WTC11 (cell line): Measurements from ENCODE around the gene PDK1. TPM values are rescaled to one million over a fixed set of nuclear protein-coding genes. Genes with fewer than 3 reads are reported as not detected.

Experiments used
- ATAC-seq: fragments of 200-7000 bp; cut with Tn5 transposase; 2 replicates; pipeline ENCODE4 v1.10.0; 2021; ENCODE audit warnings: mild to moderate bottlenecking, moderate library complexity
- CTCF ChIA-PET: fragments of 300-600 bp; sonication (Branson Sonifier 250); formaldehyde crosslinking; loops from one replicate; lab custom pipeline; 2021; ENCODE audit warnings: antibody characterized with exemption; lab: Charles Lee
- POLR2A ChIA-PET: fragments of 350-600 bp; sonication (Branson Sonifier 250); formaldehyde crosslinking; loops from one replicate; lab custom pipeline; 2021; ENCODE audit warnings: antibody characterized with exemption; lab: Charles Lee
- DNase-seq: peaks from one replicate; pipeline ENCODE4 v3.0.0; 2021; ENCODE audit warnings: low spot score
- H3K27ac Mint-ChIP-seq: 2 replicates; pipeline ENCODE4 v1.8.0; 2021; ENCODE audit warnings: mixed read lengths
- H3K27me3 Mint-ChIP-seq: 2 replicates; pipeline ENCODE4 v1.8.0; 2021; ENCODE audit warnings: low read depth, mild to moderate bottlenecking, moderate library complexity, mixed read lengths
- H3K36me3 Mint-ChIP-seq: 2 replicates; pipeline ENCODE4 v1.8.0; 2021; ENCODE audit warnings: mixed read lengths
- H3K4me1 Mint-ChIP-seq: 2 replicates; pipeline ENCODE4 v1.8.0; 2022; ENCODE audit warnings: mixed read lengths
- H3K4me3 Mint-ChIP-seq: 2 replicates; pipeline ENCODE4 v1.8.0; 2021; ENCODE audit warnings: mild to moderate bottlenecking, moderate library complexity, mixed read lengths
- H3K9me3 Mint-ChIP-seq: 2 replicates; pipeline ENCODE4 v1.8.0; 2021; ENCODE audit warnings: mixed read lengths
- CBFB ChIP-seq: sonication (generic); formaldehyde crosslinking; IDR thresholded peaks from 2 replicates; pipeline ENCODE4 v1.8.1; 2022; ENCODE audit warnings: mild to moderate bottlenecking, low read depth, missing genetic modification reagents
- ETV6 ChIP-seq: sonication (generic); formaldehyde crosslinking; IDR thresholded peaks from 2 replicates; pipeline ENCODE4 v1.8.1; 2022; ENCODE audit warnings: mild to moderate bottlenecking, missing genetic modification reagents
- HMGA2 ChIP-seq: fragments of 250-450 bp; sonication (Bioruptor Pico); IDR thresholded peaks from 2 replicates; pipeline ENCODE4 v1.4.0; 2021; ENCODE audit warnings: mild to moderate bottlenecking, moderate library complexity
- JUN ChIP-seq: sonication (generic); formaldehyde crosslinking; IDR thresholded peaks from 2 replicates; pipeline ENCODE4 v1.8.0; 2023; ENCODE audit warnings: mild to moderate bottlenecking, missing genetic modification reagents
- MYBL2 ChIP-seq: sonication (generic); formaldehyde crosslinking; IDR thresholded peaks from 2 replicates; pipeline ENCODE4 v1.8.1; 2023; ENCODE audit warnings: mild to moderate bottlenecking, moderate library complexity, missing genetic modification reagents
- NFATC4 ChIP-seq: fragments of 250-450 bp; sonication (Bioruptor Pico); IDR thresholded peaks from 2 replicates; pipeline ENCODE4 v1.9.0; 2021; ENCODE audit warnings: mild to moderate bottlenecking
- NFE2L1 ChIP-seq: sonication (generic); formaldehyde crosslinking; IDR thresholded peaks from 2 replicates; pipeline ENCODE4 v1.8.1; 2023; ENCODE audit warnings: missing genetic modification reagents
- NR2C2 ChIP-seq: sonication (generic); formaldehyde crosslinking; IDR thresholded peaks from 2 replicates; pipeline ENCODE4 v1.8.0; 2022; ENCODE audit warnings: mild to moderate bottlenecking, missing genetic modification reagents
- RORB ChIP-seq: fragments of 250-450 bp; sonication (Bioruptor Pico); IDR thresholded peaks from 2 replicates; pipeline ENCODE4 v1.9.0; 2021; ENCODE audit warnings: mild to moderate bottlenecking
- TEAD1 ChIP-seq: sonication (generic); formaldehyde crosslinking; IDR thresholded peaks from 2 replicates; pipeline ENCODE4 v1.8.0; 2022; ENCODE audit warnings: mild to moderate bottlenecking, missing genetic modification reagents
- TEAD4 ChIP-seq: sonication (generic); formaldehyde crosslinking; IDR thresholded peaks from 2 replicates; pipeline ENCODE4 v1.8.0; 2022; ENCODE audit warnings: mild to moderate bottlenecking, missing genetic modification reagents
- ZNF138 ChIP-seq: sonication (generic); formaldehyde crosslinking; conservative IDR thresholded peaks from 2 replicates; pipeline ENCODE4 v1.8.1; 2022; ENCODE audit warnings: mild to moderate bottlenecking, moderate library complexity, missing genetic modification reagents
- ZNF232 ChIP-seq: sonication (generic); formaldehyde crosslinking; IDR thresholded peaks from 2 replicates; pipeline ENCODE4 v1.8.0; 2022; ENCODE audit warnings: mild to moderate bottlenecking, missing genetic modification reagents
- ZNF396 ChIP-seq: fragments of 250-450 bp; sonication (Bioruptor Pico); IDR thresholded peaks from 2 replicates; pipeline ENCODE4 v1.8.0; 2021; ENCODE audit warnings: mild to moderate bottlenecking, moderate library complexity, borderline replicate concordance
- ZNF671 ChIP-seq: fragments of 250-450 bp; sonication (Bioruptor Pico); IDR thresholded peaks from 2 replicates; pipeline ENCODE4 v1.8.0; 2021; ENCODE audit warnings: mild to moderate bottlenecking
- total RNA-seq: library from RNA; stranded (reverse); gene quantifications from 3 replicates; pipeline ENCODE4 v1.2.3, GENCODE V29; 2021
- TF ChIP-seq, protein P1 (sequence below): fragments of 200-600 bp; IDR thresholded peaks from 2 replicates; pipeline ENCODE4 v1.8.0; 2022; ENCODE audit warnings: antibody characterized with exemption
- TF ChIP-seq, protein P2 (sequence below): fragments of 250-450 bp; sonication (Bioruptor Pico); IDR thresholded peaks from 2 replicates; pipeline ENCODE4 v1.9.0; 2021; ENCODE audit warnings: mild to moderate bottlenecking
- TF ChIP-seq, protein P3 (sequence below): sonication (generic); formaldehyde crosslinking; IDR thresholded peaks from 2 replicates; pipeline ENCODE4 v1.8.0; 2022; ENCODE audit warnings: mild to moderate bottlenecking, missing genetic modification reagents
- TF ChIP-seq, protein P4 (sequence below): sonication (generic); formaldehyde crosslinking; IDR thresholded peaks from 2 replicates; pipeline ENCODE4 v1.8.0; 2022; ENCODE audit warnings: mild to moderate bottlenecking, missing genetic modification reagents
- TF ChIP-seq, protein P5 (sequence below): sonication (generic); formaldehyde crosslinking; IDR thresholded peaks from 2 replicates; pipeline ENCODE4 v1.8.0; 2022; ENCODE audit warnings: missing genetic modification reagents
- TF ChIP-seq, protein P6 (sequence below): fragments of 250-450 bp; sonication (Bioruptor Pico); conservative IDR thresholded peaks from 2 replicates; pipeline ENCODE4 v1.9.0; 2021; ENCODE audit warnings: mild to moderate bottlenecking
- TF ChIP-seq, protein P7 (sequence below): fragments of 250-450 bp; sonication (Bioruptor Pico); IDR thresholded peaks from 2 replicates; pipeline ENCODE4 v2.1.2; 2022; ENCODE audit warnings: mild to moderate bottlenecking, moderate library complexity
- TF ChIP-seq, protein P8 (sequence below): sonication (generic); formaldehyde crosslinking; IDR thresholded peaks from 2 replicates; pipeline ENCODE4 v1.8.0; 2023; ENCODE audit warnings: missing genetic modification reagents

The PDK1 gene
- total RNA-seq, 1 experiment from 2014 or later: 22.9 TPM

DNA sequence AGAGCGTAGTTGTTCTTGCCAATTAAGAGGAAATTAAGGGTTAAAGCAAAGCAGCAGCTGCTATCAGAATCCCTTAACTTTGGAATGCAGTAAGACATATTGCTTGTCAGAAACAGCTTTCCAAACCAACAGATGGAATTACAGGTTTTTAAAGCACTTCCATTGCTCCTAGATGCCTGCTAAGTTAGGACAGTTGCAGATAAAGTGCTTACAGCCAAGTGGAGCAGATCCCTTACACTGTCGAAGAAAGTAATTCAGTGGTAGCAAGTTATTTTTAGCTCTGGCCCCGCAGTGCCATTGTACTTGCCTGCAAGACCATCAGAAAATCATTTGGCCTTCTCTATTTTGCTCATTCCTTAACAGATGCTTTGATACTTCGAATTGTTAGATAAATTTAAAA, 5.4 kb downstream of the PDK1 start:
- H3K36me3 Mint-ChIP-seq: peaks cover 51% of the 10 kb centered on the region
- CTCF ChIA-PET: interaction anchor here (0.6 kb wide), 1 partner anchor 114 kb away, joined by 4 read pairs; no protein-coding TSS in a partner anchor

DNA sequence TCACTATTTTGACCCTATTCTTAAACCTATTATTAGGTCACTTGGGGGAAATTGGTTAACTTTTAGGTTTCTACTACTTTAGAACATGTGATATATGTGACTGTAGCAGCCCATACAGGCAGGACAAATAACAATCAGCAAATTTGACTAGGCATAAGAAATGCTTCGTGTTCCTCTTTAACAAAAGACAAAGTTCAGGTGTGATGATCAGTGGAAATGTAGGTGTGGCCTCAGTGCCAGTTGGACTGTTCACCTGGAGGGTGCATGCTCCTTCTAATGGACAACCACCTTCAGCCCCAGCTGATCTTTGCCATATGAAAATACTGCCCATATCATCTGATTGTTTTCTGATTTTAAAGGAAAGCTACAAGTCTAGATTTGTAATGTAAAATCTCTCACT, 6.4 kb downstream of the PDK1 start:
- Mint-ChIP-seq H3K4me3 (no peak overlapping the region), H3K4me1 (peaks cover 26% of the 10 kb centered on the region), H3K36me3 (peaks cover 60% of the 10 kb centered on the region), H3K9me3 (no peaks in the 10 kb centered on the region), H3K27me3 (no peaks in the 10 kb centered on the region), H3K27ac (no peak overlapping the region)
- ChIA-PET POLR2A (no interaction called here), CTCF (interaction anchor here (0.9 kb wide), 1 partner anchor 51 kb away, joined by 3 read pairs; no protein-coding TSS in a partner anchor)
- ATAC-seq (no peak), DNase-seq (no peak)
- no peak for TF ChIP-seq TEAD1 (CRISPR knock-in tag)
- TF ChIP-seq ZNF138 (CRISPR knock-in tag): no peak
- TF ChIP-seq, protein P1, sequence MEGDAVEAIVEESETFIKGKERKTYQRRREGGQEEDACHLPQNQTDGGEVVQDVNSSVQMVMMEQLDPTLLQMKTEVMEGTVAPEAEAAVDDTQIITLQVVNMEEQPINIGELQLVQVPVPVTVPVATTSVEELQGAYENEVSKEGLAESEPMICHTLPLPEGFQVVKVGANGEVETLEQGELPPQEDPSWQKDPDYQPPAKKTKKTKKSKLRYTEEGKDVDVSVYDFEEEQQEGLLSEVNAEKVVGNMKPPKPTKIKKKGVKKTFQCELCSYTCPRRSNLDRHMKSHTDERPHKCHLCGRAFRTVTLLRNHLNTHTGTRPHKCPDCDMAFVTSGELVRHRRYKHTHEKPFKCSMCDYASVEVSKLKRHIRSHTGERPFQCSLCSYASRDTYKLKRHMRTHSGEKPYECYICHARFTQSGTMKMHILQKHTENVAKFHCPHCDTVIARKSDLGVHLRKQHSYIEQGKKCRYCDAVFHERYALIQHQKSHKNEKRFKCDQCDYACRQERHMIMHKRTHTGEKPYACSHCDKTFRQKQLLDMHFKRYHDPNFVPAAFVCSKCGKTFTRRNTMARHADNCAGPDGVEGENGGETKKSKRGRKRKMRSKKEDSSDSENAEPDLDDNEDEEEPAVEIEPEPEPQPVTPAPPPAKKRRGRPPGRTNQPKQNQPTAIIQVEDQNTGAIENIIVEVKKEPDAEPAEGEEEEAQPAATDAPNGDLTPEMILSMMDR: no peak
- TF ChIP-seq, protein P2, sequence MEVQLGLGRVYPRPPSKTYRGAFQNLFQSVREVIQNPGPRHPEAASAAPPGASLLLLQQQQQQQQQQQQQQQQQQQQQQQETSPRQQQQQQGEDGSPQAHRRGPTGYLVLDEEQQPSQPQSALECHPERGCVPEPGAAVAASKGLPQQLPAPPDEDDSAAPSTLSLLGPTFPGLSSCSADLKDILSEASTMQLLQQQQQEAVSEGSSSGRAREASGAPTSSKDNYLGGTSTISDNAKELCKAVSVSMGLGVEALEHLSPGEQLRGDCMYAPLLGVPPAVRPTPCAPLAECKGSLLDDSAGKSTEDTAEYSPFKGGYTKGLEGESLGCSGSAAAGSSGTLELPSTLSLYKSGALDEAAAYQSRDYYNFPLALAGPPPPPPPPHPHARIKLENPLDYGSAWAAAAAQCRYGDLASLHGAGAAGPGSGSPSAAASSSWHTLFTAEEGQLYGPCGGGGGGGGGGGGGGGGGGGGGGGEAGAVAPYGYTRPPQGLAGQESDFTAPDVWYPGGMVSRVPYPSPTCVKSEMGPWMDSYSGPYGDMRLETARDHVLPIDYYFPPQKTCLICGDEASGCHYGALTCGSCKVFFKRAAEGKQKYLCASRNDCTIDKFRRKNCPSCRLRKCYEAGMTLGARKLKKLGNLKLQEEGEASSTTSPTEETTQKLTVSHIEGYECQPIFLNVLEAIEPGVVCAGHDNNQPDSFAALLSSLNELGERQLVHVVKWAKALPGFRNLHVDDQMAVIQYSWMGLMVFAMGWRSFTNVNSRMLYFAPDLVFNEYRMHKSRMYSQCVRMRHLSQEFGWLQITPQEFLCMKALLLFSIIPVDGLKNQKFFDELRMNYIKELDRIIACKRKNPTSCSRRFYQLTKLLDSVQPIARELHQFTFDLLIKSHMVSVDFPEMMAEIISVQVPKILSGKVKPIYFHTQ (CRISPR knock-in tag): no peak
- TF ChIP-seq, protein P3, sequence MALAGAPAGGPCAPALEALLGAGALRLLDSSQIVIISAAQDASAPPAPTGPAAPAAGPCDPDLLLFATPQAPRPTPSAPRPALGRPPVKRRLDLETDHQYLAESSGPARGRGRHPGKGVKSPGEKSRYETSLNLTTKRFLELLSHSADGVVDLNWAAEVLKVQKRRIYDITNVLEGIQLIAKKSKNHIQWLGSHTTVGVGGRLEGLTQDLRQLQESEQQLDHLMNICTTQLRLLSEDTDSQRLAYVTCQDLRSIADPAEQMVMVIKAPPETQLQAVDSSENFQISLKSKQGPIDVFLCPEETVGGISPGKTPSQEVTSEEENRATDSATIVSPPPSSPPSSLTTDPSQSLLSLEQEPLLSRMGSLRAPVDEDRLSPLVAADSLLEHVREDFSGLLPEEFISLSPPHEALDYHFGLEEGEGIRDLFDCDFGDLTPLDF (CRISPR knock-in tag): no peak

More for the DNA sequence above, 5.4 kb downstream of the PDK1 start:
- POLR2A ChIA-PET: interaction anchor here (0.6 kb wide), 1 partner anchor 501 kb away, joined by 4 read pairs; no protein-coding TSS in a partner anchor
- TF ChIP-seq ETV6 (CRISPR knock-in tag) (no peak), ZNF671 (CRISPR knock-in tag) (no peak), MYBL2 (no peak), ZNF232 (no peak), HMGA2 (no peak), TEAD4 (no peak), JUN (CRISPR knock-in tag) (no peak), RORB (CRISPR knock-in tag) (no peak), NR2C2 (no peak), NFE2L1 (CRISPR knock-in tag) (no peak), ZNF396 (no peak), CBFB (no peak), NFATC4 (CRISPR knock-in tag) (no peak)
- TF ChIP-seq, protein P4, sequence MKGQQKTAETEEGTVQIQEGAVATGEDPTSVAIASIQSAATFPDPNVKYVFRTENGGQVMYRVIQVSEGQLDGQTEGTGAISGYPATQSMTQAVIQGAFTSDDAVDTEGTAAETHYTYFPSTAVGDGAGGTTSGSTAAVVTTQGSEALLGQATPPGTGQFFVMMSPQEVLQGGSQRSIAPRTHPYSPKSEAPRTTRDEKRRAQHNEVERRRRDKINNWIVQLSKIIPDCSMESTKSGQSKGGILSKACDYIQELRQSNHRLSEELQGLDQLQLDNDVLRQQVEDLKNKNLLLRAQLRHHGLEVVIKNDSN: no peak
- TF ChIP-seq, protein P5, sequence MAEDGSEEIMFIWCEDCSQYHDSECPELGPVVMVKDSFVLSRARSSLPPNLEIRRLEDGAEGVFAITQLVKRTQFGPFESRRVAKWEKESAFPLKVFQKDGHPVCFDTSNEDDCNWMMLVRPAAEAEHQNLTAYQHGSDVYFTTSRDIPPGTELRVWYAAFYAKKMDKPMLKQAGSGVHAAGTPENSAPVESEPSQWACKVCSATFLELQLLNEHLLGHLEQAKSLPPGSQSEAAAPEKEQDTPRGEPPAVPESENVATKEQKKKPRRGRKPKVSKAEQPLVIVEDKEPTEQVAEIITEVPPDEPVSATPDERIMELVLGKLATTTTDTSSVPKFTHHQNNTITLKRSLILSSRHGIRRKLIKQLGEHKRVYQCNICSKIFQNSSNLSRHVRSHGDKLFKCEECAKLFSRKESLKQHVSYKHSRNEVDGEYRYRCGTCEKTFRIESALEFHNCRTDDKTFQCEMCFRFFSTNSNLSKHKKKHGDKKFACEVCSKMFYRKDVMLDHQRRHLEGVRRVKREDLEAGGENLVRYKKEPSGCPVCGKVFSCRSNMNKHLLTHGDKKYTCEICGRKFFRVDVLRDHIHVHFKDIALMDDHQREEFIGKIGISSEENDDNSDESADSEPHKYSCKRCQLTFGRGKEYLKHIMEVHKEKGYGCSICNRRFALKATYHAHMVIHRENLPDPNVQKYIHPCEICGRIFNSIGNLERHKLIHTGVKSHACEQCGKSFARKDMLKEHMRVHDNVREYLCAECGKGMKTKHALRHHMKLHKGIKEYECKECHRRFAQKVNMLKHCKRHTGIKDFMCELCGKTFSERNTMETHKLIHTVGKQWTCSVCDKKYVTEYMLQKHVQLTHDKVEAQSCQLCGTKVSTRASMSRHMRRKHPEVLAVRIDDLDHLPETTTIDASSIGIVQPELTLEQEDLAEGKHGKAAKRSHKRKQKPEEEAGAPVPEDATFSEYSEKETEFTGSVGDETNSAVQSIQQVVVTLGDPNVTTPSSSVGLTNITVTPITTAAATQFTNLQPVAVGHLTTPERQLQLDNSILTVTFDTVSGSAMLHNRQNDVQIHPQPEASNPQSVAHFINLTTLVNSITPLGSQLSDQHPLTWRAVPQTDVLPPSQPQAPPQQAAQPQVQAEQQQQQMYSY (CRISPR knock-in tag): no peak
- TF ChIP-seq, protein P6, sequence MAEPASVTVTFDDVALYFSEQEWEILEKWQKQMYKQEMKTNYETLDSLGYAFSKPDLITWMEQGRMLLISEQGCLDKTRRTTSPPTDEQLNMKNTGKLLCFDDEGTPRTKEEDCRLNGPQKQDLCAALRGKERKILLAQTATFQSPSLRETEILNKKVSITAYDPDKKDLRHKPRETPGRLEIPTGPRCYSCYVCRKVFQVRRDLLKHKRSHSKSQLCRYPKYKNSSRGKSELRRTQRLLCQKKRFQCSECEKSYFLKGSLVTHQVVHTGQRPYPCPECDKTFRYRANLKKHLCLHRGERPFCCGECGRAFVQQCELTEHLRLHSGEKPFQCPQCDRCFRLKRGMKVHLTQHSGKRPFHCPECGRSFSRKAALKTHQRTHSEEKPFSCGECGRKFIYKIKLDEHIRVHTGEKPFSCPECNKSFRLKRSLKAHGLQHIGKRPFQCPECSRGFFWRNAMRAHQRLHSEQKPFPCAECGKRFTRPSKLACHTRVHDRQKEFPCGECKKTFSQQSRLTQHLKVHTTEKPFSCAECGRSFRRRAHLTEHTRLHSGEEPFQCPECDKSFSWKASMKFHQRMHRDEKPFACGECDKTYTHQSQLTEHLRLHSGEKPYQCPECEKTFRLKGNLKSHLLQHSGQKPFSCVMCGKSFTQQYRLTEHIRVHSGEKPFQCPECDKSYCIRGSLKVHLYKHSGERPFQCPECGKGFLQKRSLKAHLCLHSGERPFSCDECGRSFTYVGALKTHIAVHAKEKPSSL (CRISPR knock-in tag): no peak
- TF ChIP-seq, protein P7, sequence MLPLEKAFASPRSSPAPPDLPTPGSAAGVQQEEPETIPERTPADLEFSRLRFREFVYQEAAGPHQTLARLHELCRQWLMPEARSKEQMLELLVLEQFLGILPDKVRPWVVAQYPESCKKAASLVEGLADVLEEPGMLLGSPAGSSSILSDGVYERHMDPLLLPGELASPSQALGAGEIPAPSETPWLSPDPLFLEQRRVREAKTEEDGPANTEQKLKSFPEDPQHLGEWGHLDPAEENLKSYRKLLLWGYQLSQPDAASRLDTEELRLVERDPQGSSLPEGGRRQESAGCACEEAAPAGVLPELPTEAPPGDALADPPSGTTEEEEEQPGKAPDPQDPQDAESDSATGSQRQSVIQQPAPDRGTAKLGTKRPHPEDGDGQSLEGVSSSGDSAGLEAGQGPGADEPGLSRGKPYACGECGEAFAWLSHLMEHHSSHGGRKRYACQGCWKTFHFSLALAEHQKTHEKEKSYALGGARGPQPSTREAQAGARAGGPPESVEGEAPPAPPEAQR (CRISPR knock-in tag): no peak
- TF ChIP-seq, protein P8, sequence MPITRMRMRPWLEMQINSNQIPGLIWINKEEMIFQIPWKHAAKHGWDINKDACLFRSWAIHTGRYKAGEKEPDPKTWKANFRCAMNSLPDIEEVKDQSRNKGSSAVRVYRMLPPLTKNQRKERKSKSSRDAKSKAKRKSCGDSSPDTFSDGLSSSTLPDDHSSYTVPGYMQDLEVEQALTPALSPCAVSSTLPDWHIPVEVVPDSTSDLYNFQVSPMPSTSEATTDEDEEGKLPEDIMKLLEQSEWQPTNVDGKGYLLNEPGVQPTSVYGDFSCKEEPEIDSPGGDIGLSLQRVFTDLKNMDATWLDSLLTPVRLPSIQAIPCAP (CRISPR knock-in tag): no peak
- no peaks in the 10 kb centered on the region for H3K9me3 Mint-ChIP-seq
- DNase-seq: no peak
- ATAC-seq: no peak
- peaks cover 32% of the 10 kb centered on the region for H3K4me1 Mint-ChIP-seq
- no peaks in the 10 kb centered on the region for H3K27me3 Mint-ChIP-seq
- H3K4me3 Mint-ChIP-seq: no peak overlapping the region
- no peak overlapping the region; the same call in 1 of the 2 replicates for H3K27ac Mint-ChIP-seq
